ENCODE data around the gene PHF14.

PHF14 gene

DNA sequence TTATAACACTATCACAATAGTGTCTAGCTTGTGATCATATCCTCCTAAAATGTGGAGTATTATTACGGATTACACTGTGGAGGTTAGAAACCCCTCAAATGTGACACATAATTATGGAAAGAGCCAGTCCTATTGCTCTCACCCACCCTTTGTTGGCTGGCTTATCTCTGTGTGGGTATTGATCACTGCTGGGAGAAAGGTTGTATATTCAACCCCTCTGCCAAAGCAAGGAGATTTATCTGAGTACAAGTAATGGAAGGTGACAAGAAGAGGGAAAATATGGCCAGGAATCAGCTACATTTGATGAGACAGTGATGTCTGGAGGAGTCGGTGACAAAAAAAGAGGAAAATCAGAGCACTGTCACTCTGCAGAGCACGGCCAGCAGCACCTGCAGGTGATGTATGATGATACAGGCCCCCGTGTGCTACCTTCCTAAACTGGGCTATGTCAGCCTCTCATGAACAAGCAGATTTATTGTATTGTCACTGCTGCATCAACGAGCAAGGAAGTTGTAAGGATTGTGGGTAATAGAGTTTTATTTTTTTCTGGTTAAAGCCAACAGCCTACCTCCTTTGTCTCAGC is 235.3 kb downstream of the PHF14 start:
- Histone ChIP-seq H3K36me3 (ENCODE audit: control insufficient read depth in 5 of 5, insufficient read depth in 5 of 5, low read length in 5 of 5) (peaks cover 0 to 7% (median 4%) of the 10 kb centered on the region in 5 donors), H3K27me3 (ENCODE audit: control insufficient read depth in 5 of 5, insufficient read depth in 4 of 5, low read length in 5 of 5) (no peaks in the 10 kb centered on the region), H3K9ac (ENCODE audit: low read length in 5 of 5) (no peak overlapping the region), H3K27ac (ENCODE audit: low read depth, low read length) (no peak overlapping the region), H3K4me3 (ENCODE audit: low read depth in 1 of 5, low read length in 5 of 5) (no peak overlapping the region), H3K4me1 (ENCODE audit: control insufficient read depth in 5 of 5, insufficient read depth in 5 of 5, low read length in 5 of 5) (peaks cover 0 to 28% (median 2%) of the 10 kb centered on the region in 5 donors), H3K9me3 (ENCODE audit: control insufficient read depth in 5 of 5, low read length in 5 of 5) (no peaks in the 10 kb centered on the region)

DNA sequence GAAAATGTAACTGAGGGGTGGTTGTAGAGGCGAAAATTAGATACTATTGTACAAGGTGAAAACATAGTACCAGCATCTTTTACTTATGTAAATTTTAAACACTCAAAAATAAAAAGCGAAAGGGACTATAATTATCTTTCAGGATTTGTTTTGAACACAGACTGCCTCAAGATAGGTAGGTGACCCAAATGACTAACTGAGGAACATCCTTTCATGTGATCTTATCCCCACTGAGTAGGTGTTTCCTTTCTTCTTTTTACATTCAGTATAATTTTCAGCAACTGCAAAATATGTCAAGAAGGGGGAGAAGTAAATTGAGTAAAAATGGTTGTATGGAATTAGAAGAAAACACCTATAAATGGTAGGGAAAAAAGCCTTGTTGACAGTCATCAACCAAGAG is 236.7 kb downstream of the PHF14 start:
- peaks cover 0 to 5% (median 3%) of the 10 kb centered on the region in 5 donors for H3K36me3 ChIP-seq (ENCODE audit: control insufficient read depth in 5 of 5, insufficient read depth in 5 of 5, low read length in 5 of 5)
- no peaks in the 10 kb centered on the region for H3K9me3 ChIP-seq (ENCODE audit: control insufficient read depth in 5 of 5, low read length in 5 of 5)
- H3K27ac ChIP-seq (ENCODE audit: low read depth, low read length) = no peak overlapping the region
- no peaks in the 10 kb centered on the region for H3K27me3 ChIP-seq (ENCODE audit: control insufficient read depth in 5 of 5, insufficient read depth in 4 of 5, low read length in 5 of 5)
- peaks cover 0 to 28% (median 2%) of the 10 kb centered on the region in 5 donors for H3K4me1 ChIP-seq (ENCODE audit: control insufficient read depth in 5 of 5, insufficient read depth in 5 of 5, low read length in 5 of 5)
- no peak overlapping the region for H3K9ac ChIP-seq (ENCODE audit: low read length in 5 of 5)
- H3K4me3 ChIP-seq (ENCODE audit: low read depth in 1 of 5, low read length in 5 of 5) = no peak overlapping the region

DNA sequence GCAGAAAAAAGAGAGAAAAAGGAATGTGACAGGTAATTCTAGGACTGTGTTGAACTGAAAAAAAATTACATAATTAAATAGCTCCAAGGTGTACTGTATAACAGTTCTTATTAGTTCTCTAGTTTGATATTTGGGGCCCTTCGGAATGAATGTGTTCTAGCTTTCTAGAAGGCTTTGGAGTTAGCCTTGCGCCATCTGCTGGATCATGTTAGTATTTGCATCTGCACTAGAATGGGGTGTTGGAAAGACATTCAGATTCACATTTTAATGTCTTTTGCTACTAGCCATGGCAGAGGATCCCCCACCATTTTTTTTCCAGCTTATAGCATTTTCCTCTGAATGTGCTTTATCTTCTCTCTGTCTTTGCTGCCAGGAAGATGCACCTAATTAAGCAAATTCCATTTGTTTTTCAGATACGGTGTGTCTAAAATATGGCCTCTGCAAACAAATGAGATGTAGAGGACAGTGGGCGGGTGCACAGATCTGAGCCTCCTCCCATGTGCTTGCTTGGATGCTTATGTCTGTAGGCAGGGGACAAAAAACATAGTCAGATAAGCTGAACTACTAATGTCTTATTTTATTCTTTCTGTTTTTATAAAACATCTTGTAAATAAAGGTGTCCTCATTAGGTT is 238.5 kb downstream of the PHF14 start:
- H3K4me1 ChIP-seq (ENCODE audit: control insufficient read depth in 5 of 5, insufficient read depth in 5 of 5, low read length in 5 of 5) = peaks cover 0 to 22% (median 2%) of the 10 kb centered on the region in 5 donors
- peak overlapping the region in 1 of 5 donors; percentile 13 for H3K4me3 ChIP-seq (ENCODE audit: low read depth in 1 of 5, low read length in 5 of 5)

DNA sequence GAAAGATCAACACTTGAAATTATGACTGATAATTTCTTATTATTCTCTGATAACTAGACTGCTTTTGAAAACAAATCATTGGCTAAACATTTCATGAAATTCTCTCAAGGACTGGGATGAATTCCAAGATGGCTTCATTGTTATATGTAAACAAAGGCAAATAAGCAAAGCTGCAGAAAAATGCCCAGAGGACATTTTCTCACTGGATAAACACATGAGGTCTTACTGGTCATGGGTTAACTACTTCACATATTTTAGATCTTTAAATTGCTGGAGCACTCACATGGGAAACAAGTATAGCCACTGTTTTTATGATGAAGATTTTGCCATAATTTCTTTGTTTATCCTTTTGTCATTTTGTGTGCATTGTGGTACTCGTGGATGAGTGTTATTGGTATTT is 239.1 kb downstream of the PHF14 start:
- Histone ChIP-seq H3K4me3 (ENCODE audit: low read depth in 1 of 5, low read length in 5 of 5) (no peak overlapping the region), H3K4me1 (ENCODE audit: control insufficient read depth in 5 of 5, insufficient read depth in 5 of 5, low read length in 5 of 5) (peaks cover 0 to 22% (median 2%) of the 10 kb centered on the region in 5 donors), H3K27ac (ENCODE audit: low read depth, low read length) (no peak overlapping the region), H3K36me3 (ENCODE audit: control insufficient read depth in 5 of 5, insufficient read depth in 5 of 5, low read length in 5 of 5) (peaks cover 0 to 3% (median 1%) of the 10 kb centered on the region in 5 donors), H3K9me3 (ENCODE audit: control insufficient read depth in 5 of 5, low read length in 5 of 5) (no peaks in the 10 kb centered on the region), H3K27me3 (ENCODE audit: control insufficient read depth in 5 of 5, insufficient read depth in 4 of 5, low read length in 5 of 5) (no peaks in the 10 kb centered on the region), H3K9ac (ENCODE audit: low read length in 5 of 5) (no peak overlapping the region)

More for the DNA sequence above, 238.5 kb downstream of the PHF14 start:
- H3K27me3 ChIP-seq (ENCODE audit: control insufficient read depth in 5 of 5, insufficient read depth in 4 of 5, low read length in 5 of 5) = no peaks in the 10 kb centered on the region
- H3K27ac ChIP-seq (ENCODE audit: low read depth, low read length) = no peak overlapping the region
- peaks cover 0 to 4% (median 3%) of the 10 kb centered on the region in 5 donors for H3K36me3 ChIP-seq (ENCODE audit: control insufficient read depth in 5 of 5, insufficient read depth in 5 of 5, low read length in 5 of 5)
- H3K9me3 ChIP-seq (ENCODE audit: control insufficient read depth in 5 of 5, low read length in 5 of 5) = no peaks in the 10 kb centered on the region
- no peak overlapping the region for H3K9ac ChIP-seq (ENCODE audit: low read length in 5 of 5)

DNA sequence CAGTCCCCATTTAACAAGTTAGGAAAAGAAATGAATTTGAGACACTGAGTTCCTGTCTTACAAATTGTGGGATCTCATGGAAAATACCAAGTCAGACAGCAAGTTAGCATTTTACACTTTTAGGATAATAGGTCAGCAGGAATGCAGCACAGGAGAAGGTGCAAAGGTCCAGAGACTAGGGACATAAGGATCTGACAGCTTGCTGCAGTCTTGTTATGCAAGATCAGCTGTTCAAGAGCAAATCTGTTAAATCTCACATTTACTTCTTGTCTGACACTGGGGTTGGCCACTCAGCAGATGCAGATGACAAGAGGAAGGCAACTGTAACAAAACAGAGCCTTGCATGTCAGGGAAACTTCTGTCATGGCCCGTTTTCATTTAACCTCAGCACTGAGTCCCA is 239.6 kb downstream of the PHF14 start:
- peaks cover 0 to 22% (median 2%) of the 10 kb centered on the region in 5 donors for H3K4me1 ChIP-seq (ENCODE audit: control insufficient read depth in 5 of 5, insufficient read depth in 5 of 5, low read length in 5 of 5)
- H3K27me3 ChIP-seq (ENCODE audit: control insufficient read depth in 5 of 5, insufficient read depth in 4 of 5, low read length in 5 of 5) = no peaks in the 10 kb centered on the region
- no peaks in the 10 kb centered on the region for H3K9me3 ChIP-seq (ENCODE audit: control insufficient read depth in 5 of 5, low read length in 5 of 5)
- H3K9ac ChIP-seq (ENCODE audit: low read length in 5 of 5) = no peak overlapping the region
- H3K36me3 ChIP-seq (ENCODE audit: control insufficient read depth in 5 of 5, insufficient read depth in 5 of 5, low read length in 5 of 5) = peaks cover 0 to 3% (median 0%) of the 10 kb centered on the region in 5 donors
- no peak overlapping the region for H3K27ac ChIP-seq (ENCODE audit: low read depth, low read length)
- no peak overlapping the region for H3K4me3 ChIP-seq (ENCODE audit: low read depth in 1 of 5, low read length in 5 of 5)

DNA sequence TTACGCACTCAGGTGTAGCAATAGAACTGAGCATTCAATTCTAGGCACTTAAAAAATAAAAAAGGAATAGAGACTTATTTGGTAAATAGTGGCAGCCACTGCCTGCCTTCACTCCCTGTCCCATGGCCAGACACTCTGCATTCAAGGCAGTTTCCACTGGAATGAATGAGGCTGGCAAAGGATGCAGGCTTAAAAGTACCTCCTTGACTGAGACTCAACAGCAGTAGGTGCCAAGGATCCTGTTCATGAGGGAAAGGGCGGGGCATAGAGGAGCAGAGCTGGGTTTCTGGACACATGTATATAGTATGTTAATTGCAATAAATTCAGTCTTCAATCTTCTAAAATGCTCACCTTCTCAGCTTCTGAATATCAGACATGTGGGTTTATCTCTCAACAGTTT is 242.6 kb downstream of the PHF14 start:
- H3K27me3 ChIP-seq (ENCODE audit: control insufficient read depth in 5 of 5, insufficient read depth in 4 of 5, low read length in 5 of 5) = no peaks in the 10 kb centered on the region
- no peak overlapping the region for H3K27ac ChIP-seq (ENCODE audit: low read depth, low read length)
- no peak overlapping the region for H3K9ac ChIP-seq (ENCODE audit: low read length in 5 of 5)
- no peaks in the 10 kb centered on the region for H3K9me3 ChIP-seq (ENCODE audit: control insufficient read depth in 5 of 5, low read length in 5 of 5)
- no peak overlapping the region for H3K4me3 ChIP-seq (ENCODE audit: low read depth in 1 of 5, low read length in 5 of 5)
- no peaks in the 10 kb centered on the region for H3K36me3 ChIP-seq (ENCODE audit: control insufficient read depth in 5 of 5, insufficient read depth in 5 of 5, low read length in 5 of 5)
- H3K4me1 ChIP-seq (ENCODE audit: control insufficient read depth in 5 of 5, insufficient read depth in 5 of 5, low read length in 5 of 5) = peaks cover 0 to 22% (median 2%) of the 10 kb centered on the region in 5 donors

DNA sequence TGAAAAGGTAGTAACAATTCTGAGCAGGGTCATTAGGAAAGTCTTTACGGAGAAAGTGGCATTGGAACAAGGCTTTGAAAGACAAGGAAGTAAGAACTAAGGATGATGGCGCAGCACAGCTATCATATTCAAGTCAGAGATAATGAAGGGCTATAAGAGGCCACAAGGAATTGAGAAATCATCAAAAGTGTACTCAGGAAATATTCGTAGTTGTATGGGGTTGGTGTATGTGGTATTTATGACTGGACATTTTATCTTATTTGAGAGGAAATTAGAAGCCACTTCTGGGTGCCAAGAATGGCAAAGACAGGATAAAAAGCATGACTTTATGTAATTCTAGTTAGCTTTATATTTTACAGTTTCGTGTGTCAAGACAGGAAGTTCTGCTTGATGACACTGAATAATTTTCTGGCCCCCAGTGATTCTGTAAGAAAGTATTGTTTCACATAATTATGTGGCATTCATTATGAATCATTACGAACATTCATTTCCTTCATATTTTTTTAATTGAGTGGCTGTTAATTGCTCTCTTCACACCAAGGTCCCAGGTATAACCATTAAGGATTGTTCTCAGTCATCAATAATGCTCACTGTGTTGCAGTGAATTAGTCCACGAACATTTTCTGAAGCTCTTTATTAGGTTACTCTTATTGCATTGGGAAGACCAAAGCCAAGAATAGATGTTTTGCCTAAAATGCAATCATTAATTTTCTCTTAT is 244.3 kb downstream of the PHF14 start:
- Histone ChIP-seq H3K9ac (ENCODE audit: low read length in 5 of 5) (no peak overlapping the region), H3K4me1 (ENCODE audit: control insufficient read depth in 5 of 5, insufficient read depth in 5 of 5, low read length in 5 of 5) (peaks cover 0 to 10% (median 4%) of the 10 kb centered on the region in 5 donors), H3K27ac (ENCODE audit: low read depth, low read length) (no peak overlapping the region), H3K4me3 (ENCODE audit: low read depth in 1 of 5, low read length in 5 of 5) (no peak overlapping the region), H3K27me3 (ENCODE audit: control insufficient read depth in 5 of 5, insufficient read depth in 4 of 5, low read length in 5 of 5) (no peaks in the 10 kb centered on the region), H3K36me3 (ENCODE audit: control insufficient read depth in 5 of 5, insufficient read depth in 5 of 5, low read length in 5 of 5) (no peaks in the 10 kb centered on the region), H3K9me3 (ENCODE audit: control insufficient read depth in 5 of 5, low read length in 5 of 5) (no peaks in the 10 kb centered on the region)

Data from subcutaneous abdominal adipose tissue (tissue), 5 donors.